ENCODE measurements around the gene VEGFC. TPM values are rescaled to one million over a fixed set of nuclear protein-coding genes. Genes with fewer than 3 reads are reported as not detected.

Gene VEGFC
- total RNA-seq, 1 donor from 2014 or later, result 13.6 TPM

DNA sequence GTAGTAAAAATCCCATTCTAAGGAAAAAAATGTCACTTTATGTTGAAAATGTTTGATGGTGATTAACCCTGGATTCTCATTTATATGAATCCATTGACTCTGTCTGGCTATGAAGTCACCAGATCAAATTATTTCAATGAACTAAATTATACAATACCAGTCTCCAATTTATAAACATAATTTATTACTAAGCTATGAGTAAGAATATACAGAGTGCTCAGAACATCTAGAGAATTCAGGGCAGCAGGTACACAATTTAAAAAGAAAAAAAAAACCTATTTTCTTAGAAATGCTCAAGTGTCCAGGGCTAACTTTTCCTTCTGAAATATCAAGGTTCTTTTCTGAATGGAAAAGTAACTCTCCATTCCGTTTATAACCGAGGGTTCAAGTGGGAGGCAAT is 48.6 kb downstream of the VEGFC start:
- TF ChIP-seq, protein P1, sequence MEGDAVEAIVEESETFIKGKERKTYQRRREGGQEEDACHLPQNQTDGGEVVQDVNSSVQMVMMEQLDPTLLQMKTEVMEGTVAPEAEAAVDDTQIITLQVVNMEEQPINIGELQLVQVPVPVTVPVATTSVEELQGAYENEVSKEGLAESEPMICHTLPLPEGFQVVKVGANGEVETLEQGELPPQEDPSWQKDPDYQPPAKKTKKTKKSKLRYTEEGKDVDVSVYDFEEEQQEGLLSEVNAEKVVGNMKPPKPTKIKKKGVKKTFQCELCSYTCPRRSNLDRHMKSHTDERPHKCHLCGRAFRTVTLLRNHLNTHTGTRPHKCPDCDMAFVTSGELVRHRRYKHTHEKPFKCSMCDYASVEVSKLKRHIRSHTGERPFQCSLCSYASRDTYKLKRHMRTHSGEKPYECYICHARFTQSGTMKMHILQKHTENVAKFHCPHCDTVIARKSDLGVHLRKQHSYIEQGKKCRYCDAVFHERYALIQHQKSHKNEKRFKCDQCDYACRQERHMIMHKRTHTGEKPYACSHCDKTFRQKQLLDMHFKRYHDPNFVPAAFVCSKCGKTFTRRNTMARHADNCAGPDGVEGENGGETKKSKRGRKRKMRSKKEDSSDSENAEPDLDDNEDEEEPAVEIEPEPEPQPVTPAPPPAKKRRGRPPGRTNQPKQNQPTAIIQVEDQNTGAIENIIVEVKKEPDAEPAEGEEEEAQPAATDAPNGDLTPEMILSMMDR (IDR thresholded peaks at IDR 0.05), result no peak
- H3K4me1 Mint-ChIP-seq (ENCODE audit: unreplicated experiment), result peaks cover 33% of the 10 kb centered on the region
- no peaks in the 10 kb centered on the region for H3K27me3 Mint-ChIP-seq (ENCODE audit: unreplicated experiment)
- DNase-seq (ENCODE audit: extremely low spot score, unreplicated experiment), result no peak
- H3K4me3 Mint-ChIP-seq (ENCODE audit: unreplicated experiment), result no peak overlapping the region
- no peak overlapping the region for H3K27ac Mint-ChIP-seq (ENCODE audit: unreplicated experiment)
- no peaks in the 10 kb centered on the region for H3K36me3 Mint-ChIP-seq (ENCODE audit: unreplicated experiment)
- no peaks in the 10 kb centered on the region for H3K9me3 Mint-ChIP-seq (ENCODE audit: unreplicated experiment)

DNA sequence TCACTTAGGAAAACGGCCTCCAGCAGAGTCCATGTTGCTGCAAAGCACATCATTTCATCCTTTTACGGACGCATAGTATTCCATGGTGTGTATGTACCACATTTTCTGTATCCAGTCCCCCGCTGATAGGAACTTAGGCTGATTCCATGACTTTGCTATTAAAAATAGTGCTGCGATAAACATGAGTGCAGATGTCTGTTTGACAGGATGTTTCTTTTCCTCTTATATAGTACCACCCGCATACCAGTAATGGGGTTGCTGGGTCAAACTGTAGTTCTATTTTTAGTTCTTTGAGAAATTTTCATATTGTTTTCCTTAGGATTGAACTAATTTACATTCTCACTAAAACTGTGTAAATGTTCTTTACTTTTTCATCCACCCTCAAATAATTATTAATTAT is 50.5 kb downstream of the VEGFC start:
- Mint-ChIP-seq H3K27ac (ENCODE audit: unreplicated experiment) (peak overlapping the region; percentile 79), H3K27me3 (ENCODE audit: unreplicated experiment) (no peaks in the 10 kb centered on the region), H3K9me3 (ENCODE audit: unreplicated experiment) (no peaks in the 10 kb centered on the region), H3K4me1 (ENCODE audit: unreplicated experiment) (peaks cover 26% of the 10 kb centered on the region), H3K4me3 (ENCODE audit: unreplicated experiment) (peak overlapping the region; percentile 28), H3K36me3 (ENCODE audit: unreplicated experiment) (no peaks in the 10 kb centered on the region)
- DNase-seq (ENCODE audit: extremely low spot score, unreplicated experiment), result no peak
- TF ChIP-seq, protein P1 (IDR thresholded peaks at IDR 0.05), result no peak

DNA sequence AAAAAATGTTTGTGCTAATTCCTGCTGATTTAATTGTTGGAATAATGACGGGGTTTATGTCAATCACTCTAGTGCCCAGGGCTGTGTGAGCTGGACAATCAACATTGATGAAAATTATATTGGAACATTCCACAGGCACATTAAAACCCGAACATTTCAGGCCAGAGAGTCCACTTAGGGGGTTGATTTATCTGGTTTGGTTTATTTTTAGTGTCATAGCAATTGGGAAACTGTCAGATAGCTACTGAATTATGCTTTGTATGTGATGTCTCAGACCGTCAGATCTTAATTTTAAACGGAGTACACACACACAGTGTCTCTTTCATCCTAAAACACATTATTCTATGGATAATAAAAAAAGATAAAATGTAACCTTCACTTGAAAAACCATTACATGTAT is 51.5 kb downstream of the VEGFC start:
- Mint-ChIP-seq H3K27ac (ENCODE audit: unreplicated experiment) (peak overlapping the region; percentile 79), H3K4me1 (ENCODE audit: unreplicated experiment) (peaks cover 26% of the 10 kb centered on the region), H3K27me3 (ENCODE audit: unreplicated experiment) (no peaks in the 10 kb centered on the region), H3K36me3 (ENCODE audit: unreplicated experiment) (no peaks in the 10 kb centered on the region), H3K4me3 (ENCODE audit: unreplicated experiment) (no peak overlapping the region), H3K9me3 (ENCODE audit: unreplicated experiment) (no peaks in the 10 kb centered on the region)
- DNase-seq (ENCODE audit: extremely low spot score, unreplicated experiment), result no peak
- TF ChIP-seq, protein P1 (IDR thresholded peaks at IDR 0.05), result no peak

DNA sequence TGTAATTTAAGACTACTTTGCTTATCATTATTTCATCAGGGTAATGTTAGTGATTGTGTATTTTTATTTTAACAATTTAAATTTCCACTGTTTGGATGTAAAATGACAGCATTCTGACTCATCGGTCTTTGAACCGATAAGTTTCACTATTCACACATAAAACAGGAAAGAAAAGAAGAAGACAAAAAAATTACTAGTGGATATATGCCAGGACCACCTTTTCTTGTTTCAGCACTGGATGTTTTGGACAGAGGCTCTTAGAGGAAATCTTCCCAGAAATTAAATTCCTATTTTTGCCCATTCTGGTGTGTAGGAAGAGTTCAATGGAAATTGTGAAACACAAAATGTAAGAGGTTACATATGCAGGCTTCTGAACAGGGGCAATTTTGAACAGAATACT is 57.4 kb downstream of the VEGFC start:
- peaks cover 36% of the 10 kb centered on the region for H3K4me1 Mint-ChIP-seq (ENCODE audit: unreplicated experiment)

DNA sequence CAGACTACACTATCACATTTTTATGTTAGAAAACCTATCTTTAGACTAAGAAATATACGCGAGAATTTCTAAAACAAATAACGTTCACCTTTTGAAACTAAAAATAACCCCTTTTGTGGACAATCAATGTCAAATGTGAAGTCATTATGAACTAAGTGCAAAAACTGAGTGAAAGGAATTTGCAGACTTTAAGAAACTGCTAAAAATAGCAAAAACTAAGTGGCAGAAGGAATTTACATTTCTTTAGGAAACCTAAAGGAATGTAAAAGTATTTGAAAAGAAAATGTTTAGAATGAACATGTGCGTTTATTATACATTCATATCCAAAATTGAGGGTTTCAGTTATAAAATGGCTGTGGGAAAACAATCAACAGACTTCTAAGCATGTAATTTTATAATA is 58.3 kb downstream of the VEGFC start:
- Mint-ChIP-seq H3K4me1 (ENCODE audit: unreplicated experiment) (peaks cover 37% of the 10 kb centered on the region), H3K9me3 (ENCODE audit: unreplicated experiment) (no peaks in the 10 kb centered on the region), H3K27me3 (ENCODE audit: unreplicated experiment) (no peaks in the 10 kb centered on the region), H3K27ac (ENCODE audit: unreplicated experiment) (peak overlapping the region; percentile 46), H3K36me3 (ENCODE audit: unreplicated experiment) (no peaks in the 10 kb centered on the region), H3K4me3 (ENCODE audit: unreplicated experiment) (no peak overlapping the region)
- DNase-seq (ENCODE audit: extremely low spot score, unreplicated experiment), result no peak
- TF ChIP-seq, protein P1 (IDR thresholded peaks at IDR 0.05), result no peak

More for the DNA sequence above, 57.4 kb downstream of the VEGFC start:
- TF ChIP-seq, protein P1 (IDR thresholded peaks at IDR 0.05), result no peak
- Mint-ChIP-seq H3K9me3 (ENCODE audit: unreplicated experiment) (no peaks in the 10 kb centered on the region), H3K4me3 (ENCODE audit: unreplicated experiment) (peak overlapping the region; percentile 14), H3K27ac (ENCODE audit: unreplicated experiment) (peak overlapping the region; percentile 68), H3K27me3 (ENCODE audit: unreplicated experiment) (no peaks in the 10 kb centered on the region), H3K36me3 (ENCODE audit: unreplicated experiment) (no peaks in the 10 kb centered on the region)
- no peak for DNase-seq (ENCODE audit: extremely low spot score, unreplicated experiment)
